HEK293 (cell line): ENCODE results near the gene TIMM17A.

Experiments used
- BCL11A ChIP-seq: fragments of 450-650 bp; formaldehyde crosslinking; IDR thresholded peaks from 2 replicates; pipeline ENCODE4 v1.5.1; 2016; ENCODE audit warnings: low read depth, missing biosample characterization, missing genetic modification characterization
- PRDM1 ChIP-seq: fragments of 450-650 bp; formaldehyde crosslinking; IDR thresholded peaks from 2 replicates; pipeline ENCODE4; 2016; ENCODE audit warnings: missing biosample characterization, missing genetic modification characterization
- SETDB1 ChIP-seq: IDR thresholded peaks from one replicate; pipeline ENCODE4 v1.6.1; 2017; ENCODE audit warnings: mild to moderate bottlenecking, low read length, moderate library complexity, mixed read lengths; ENCODE audit not compliant: insufficient read length
- YY1 ChIP-seq: fragments of 450-650 bp; formaldehyde crosslinking; IDR thresholded peaks from 2 replicates; pipeline ENCODE4 v1.5.1; 2018; ENCODE audit warnings: missing biosample characterization, missing genetic modification characterization
- ZNF174 ChIP-seq: fragments of 450-650 bp; formaldehyde crosslinking; IDR thresholded peaks from 2 replicates; pipeline ENCODE4 v1.5.0; 2017; ENCODE audit warnings: missing biosample characterization, mild to moderate bottlenecking, missing genetic modification characterization
- ZNF274 ChIP-seq, 2 experiments: fragments of 200-500 bp in 1 of 2; fragments of 450-650 bp in 1 of 2; sonication (Bioruptor generic) in 1 of 2; formaldehyde crosslinking in 1 of 2; IDR thresholded peaks; 2 replicates each; pipeline versions ENCODE4 v1.5.1 to v1.6.1; 2014 to 2016; ENCODE audit warnings: borderline replicate concordance in 1 of 2, inconsistent platforms in 1 of 2, low read length in 1 of 2, missing biosample characterization in 1 of 2, missing genetic modification characterization in 1 of 2
- ZNF350 ChIP-seq: fragments of 450-650 bp; formaldehyde crosslinking; IDR thresholded peaks from 2 replicates; pipeline ENCODE4 v1.5.0; 2017; ENCODE audit warnings: missing biosample characterization, mild to moderate bottlenecking, missing genetic modification characterization
- ZNF549 ChIP-seq: fragments of 450-650 bp; IDR thresholded peaks from 2 replicates; pipeline ENCODE4 v1.5.1; 2018; ENCODE audit warnings: missing biosample characterization, missing genetic modification characterization, mild to moderate bottlenecking, inconsistent platforms, moderate library complexity
- ZNF777 ChIP-seq: fragments of 450-650 bp; formaldehyde crosslinking; IDR thresholded peaks from 2 replicates; pipeline ENCODE4 v1.5.1; 2017; ENCODE audit warnings: missing biosample characterization, missing genetic modification characterization, borderline replicate concordance
- ZSCAN23 ChIP-seq: fragments of 450-650 bp; formaldehyde crosslinking; IDR thresholded peaks from 2 replicates; pipeline ENCODE4 v1.5.1; 2016; ENCODE audit warnings: missing biosample characterization, missing genetic modification characterization
- TF ChIP-seq, protein P1 (sequence below): fragments of 450-650 bp; formaldehyde crosslinking; IDR thresholded peaks from 2 replicates; pipeline ENCODE4 v1.5.1; 2016; ENCODE audit warnings: missing biosample characterization, missing genetic modification characterization
- TF ChIP-seq, protein P2 (sequence below): fragments of 450-650 bp; formaldehyde crosslinking; IDR thresholded peaks from 2 replicates; pipeline ENCODE4 v1.5.1; 2016; ENCODE audit warnings: missing biosample characterization, missing genetic modification characterization
- TF ChIP-seq, protein P3 (sequence below): fragments of 450-650 bp; formaldehyde crosslinking; IDR thresholded peaks from 2 replicates; pipeline ENCODE4 v1.5.1; 2016; ENCODE audit warnings: missing biosample characterization, missing genetic modification characterization

DNA sequence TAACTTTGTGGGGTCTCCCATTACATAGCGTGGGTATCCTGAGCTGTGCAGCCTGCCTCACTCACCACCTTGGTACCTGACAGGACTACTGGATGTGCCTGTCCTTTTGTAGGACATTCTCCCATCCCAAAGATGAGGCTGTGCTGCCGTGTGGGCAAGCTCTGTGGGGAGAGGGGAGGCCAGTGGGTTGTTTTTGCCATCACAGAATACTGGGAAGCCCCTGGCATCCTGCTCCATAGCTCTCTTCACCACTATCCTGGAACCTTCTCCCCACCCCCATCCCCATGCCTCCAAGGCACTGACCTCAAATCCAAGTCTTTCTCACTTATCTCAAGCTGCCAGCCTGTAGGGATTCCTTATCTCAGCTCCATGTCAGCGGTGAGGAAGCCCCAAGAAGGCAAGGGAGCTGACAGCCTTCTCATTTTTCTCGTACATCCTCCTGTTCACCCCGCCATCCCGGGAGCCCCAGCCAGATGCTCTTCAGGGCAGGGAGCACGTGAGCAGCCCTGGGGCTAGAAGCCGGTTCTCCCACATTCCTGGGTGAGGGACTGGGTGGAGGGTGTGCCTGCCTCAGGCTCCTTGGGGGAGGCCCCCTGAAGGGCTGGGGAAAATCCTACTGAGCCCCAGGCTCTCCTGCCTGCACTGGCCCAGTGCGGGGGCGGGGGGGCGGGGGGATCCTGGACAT, 52.6 kb downstream of the TIMM17A start:
- TF ChIP-seq BCL11A (no peak), PRDM1 (no peak), ZSCAN23 (tag by site-specific recombination) (no peak), ZNF549 (no peak), YY1 (tag by site-specific recombination) (no peak), ZNF777 (tag by site-specific recombination) (no peak), ZNF274 (IDR thresholded peaks at IDR 0.05; ENCODE audit: low read length) (no peak), ZNF274 (tag by site-specific recombination; IDR thresholded peaks at IDR 0.05; ENCODE audit: borderline replicate concordance) (no peak), SETDB1 (no peak), ZNF350 (tag by site-specific recombination) (no peak), ZNF174 (no peak)
- TF ChIP-seq, protein P1, sequence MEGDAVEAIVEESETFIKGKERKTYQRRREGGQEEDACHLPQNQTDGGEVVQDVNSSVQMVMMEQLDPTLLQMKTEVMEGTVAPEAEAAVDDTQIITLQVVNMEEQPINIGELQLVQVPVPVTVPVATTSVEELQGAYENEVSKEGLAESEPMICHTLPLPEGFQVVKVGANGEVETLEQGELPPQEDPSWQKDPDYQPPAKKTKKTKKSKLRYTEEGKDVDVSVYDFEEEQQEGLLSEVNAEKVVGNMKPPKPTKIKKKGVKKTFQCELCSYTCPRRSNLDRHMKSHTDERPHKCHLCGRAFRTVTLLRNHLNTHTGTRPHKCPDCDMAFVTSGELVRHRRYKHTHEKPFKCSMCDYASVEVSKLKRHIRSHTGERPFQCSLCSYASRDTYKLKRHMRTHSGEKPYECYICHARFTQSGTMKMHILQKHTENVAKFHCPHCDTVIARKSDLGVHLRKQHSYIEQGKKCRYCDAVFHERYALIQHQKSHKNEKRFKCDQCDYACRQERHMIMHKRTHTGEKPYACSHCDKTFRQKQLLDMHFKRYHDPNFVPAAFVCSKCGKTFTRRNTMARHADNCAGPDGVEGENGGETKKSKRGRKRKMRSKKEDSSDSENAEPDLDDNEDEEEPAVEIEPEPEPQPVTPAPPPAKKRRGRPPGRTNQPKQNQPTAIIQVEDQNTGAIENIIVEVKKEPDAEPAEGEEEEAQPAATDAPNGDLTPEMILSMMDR (tag by site-specific recombination), result no peak
- TF ChIP-seq, protein P2, sequence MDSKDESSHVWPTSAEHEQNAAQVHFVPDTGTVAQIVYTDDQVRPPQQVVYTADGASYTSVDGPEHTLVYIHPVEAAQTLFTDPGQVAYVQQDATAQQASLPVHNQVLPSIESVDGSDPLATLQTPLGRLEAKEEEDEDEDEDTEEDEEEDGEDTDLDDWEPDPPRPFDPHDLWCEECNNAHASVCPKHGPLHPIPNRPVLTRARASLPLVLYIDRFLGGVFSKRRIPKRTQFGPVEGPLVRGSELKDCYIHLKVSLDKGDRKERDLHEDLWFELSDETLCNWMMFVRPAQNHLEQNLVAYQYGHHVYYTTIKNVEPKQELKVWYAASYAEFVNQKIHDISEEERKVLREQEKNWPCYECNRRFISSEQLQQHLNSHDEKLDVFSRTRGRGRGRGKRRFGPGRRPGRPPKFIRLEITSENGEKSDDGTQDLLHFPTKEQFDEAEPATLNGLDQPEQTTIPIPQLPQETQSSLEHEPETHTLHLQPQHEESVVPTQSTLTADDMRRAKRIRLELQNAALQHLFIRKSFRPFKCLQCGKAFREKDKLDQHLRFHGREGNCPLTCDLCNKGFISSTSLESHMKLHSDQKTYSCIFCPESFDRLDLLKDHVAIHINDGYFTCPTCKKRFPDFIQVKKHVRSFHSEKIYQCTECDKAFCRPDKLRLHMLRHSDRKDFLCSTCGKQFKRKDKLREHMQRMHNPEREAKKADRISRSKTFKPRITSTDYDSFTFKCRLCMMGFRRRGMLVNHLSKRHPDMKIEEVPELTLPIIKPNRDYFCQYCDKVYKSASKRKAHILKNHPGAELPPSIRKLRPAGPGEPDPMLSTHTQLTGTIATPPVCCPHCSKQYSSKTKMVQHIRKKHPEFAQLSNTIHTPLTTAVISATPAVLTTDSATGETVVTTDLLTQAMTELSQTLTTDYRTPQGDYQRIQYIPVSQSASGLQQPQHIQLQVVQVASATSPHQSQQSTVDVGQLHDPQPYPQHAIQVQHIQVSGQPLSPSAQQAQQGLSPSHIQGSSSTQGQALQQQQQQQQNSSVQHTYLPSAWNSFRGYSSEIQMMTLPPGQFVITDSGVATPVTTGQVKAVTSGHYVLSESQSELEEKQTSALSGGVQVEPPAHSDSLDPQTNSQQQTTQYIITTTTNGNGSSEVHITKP (tag by site-specific recombination), result no peak
- TF ChIP-seq, protein P3, sequence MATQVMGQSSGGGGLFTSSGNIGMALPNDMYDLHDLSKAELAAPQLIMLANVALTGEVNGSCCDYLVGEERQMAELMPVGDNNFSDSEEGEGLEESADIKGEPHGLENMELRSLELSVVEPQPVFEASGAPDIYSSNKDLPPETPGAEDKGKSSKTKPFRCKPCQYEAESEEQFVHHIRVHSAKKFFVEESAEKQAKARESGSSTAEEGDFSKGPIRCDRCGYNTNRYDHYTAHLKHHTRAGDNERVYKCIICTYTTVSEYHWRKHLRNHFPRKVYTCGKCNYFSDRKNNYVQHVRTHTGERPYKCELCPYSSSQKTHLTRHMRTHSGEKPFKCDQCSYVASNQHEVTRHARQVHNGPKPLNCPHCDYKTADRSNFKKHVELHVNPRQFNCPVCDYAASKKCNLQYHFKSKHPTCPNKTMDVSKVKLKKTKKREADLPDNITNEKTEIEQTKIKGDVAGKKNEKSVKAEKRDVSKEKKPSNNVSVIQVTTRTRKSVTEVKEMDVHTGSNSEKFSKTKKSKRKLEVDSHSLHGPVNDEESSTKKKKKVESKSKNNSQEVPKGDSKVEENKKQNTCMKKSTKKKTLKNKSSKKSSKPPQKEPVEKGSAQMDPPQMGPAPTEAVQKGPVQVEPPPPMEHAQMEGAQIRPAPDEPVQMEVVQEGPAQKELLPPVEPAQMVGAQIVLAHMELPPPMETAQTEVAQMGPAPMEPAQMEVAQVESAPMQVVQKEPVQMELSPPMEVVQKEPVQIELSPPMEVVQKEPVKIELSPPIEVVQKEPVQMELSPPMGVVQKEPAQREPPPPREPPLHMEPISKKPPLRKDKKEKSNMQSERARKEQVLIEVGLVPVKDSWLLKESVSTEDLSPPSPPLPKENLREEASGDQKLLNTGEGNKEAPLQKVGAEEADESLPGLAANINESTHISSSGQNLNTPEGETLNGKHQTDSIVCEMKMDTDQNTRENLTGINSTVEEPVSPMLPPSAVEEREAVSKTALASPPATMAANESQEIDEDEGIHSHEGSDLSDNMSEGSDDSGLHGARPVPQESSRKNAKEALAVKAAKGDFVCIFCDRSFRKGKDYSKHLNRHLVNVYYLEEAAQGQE (tag by site-specific recombination), result no peak
